Peyer's patch (tissue), 4 donors: ENCODE data around the gene FNDC3B. TPM values are rescaled to one million over a fixed set of nuclear protein-coding genes. Genes with fewer than 3 reads are reported as not detected.

Experiments used
- DNase-seq, 3 donors: peaks; one replicate each; pipeline ENCODE4 v3.0.0-alpha.2; 2017 to 2019
- H3K27ac ChIP-seq, 4 donors: fragments of 200-600 bp; sonication (generic); one replicate each; pipeline ENCODE4 v1.5.1; 2016 to 2019
- H3K27me3 ChIP-seq, 2 donors: fragments of 200-600 bp; sonication (generic); one replicate each; pipeline ENCODE4 v1.5.1; 2019
- H3K36me3 ChIP-seq, 3 donors: fragments of 200-600 bp; sonication (generic); one replicate each; pipeline ENCODE4 v1.5.1; 2016 to 2019
- H3K4me1 ChIP-seq, 4 donors: fragments of 200-600 bp; sonication (generic); one replicate each; pipeline ENCODE4 v1.5.1; 2016 to 2019
- H3K4me3 ChIP-seq, 4 donors: fragments of 200-600 bp; sonication (generic); 1 replicate in 3 of 4; 2 replicates in 1 of 4; pipeline ENCODE4 v1.5.1; 2016 to 2019; ENCODE audit warnings: mild to moderate bottlenecking in 1 of 4
- H3K9me3 ChIP-seq, 4 donors: fragments of 200-600 bp; sonication (generic); one replicate each; pipeline ENCODE4 v1.5.1; 2016 to 2019; ENCODE audit warnings: mild to moderate bottlenecking in 1 of 4
- POLR2A ChIP-seq, 2 donors: fragments of 450-650 bp; IDR thresholded peaks; one replicate each; pipeline ENCODE4 v1.5.1; 2017; ENCODE audit warnings: antibody characterized with exemption in 2 of 2, mild to moderate bottlenecking in 2 of 2, moderate library complexity in 2 of 2
- total RNA-seq, 4 donors: library from RNA; depleted of rRNA; stranded (reverse); fragments of >200 nt; gene quantifications; one replicate each; pipeline ENCODE4 v1.1.0, GENCODE V29; 2016
- TF ChIP-seq, protein P1 (sequence below), 6 experiments: fragments of 450-650 bp in 4 of 6; fragments of 200-600 bp in 2 of 6; sonication (generic) in 1 of 6; IDR thresholded peaks; one replicate each; pipeline ENCODE4 v1.5.1; 2017 to 2019; ENCODE audit warnings: antibody characterized with exemption in 6 of 6, mild to moderate bottlenecking in 3 of 6, moderate library complexity in 1 of 6

The FNDC3B gene
- total RNA-seq, 4 donors from 2014 or later, result 28.7 to 74.3 (median 54.6) TPM

DNA sequence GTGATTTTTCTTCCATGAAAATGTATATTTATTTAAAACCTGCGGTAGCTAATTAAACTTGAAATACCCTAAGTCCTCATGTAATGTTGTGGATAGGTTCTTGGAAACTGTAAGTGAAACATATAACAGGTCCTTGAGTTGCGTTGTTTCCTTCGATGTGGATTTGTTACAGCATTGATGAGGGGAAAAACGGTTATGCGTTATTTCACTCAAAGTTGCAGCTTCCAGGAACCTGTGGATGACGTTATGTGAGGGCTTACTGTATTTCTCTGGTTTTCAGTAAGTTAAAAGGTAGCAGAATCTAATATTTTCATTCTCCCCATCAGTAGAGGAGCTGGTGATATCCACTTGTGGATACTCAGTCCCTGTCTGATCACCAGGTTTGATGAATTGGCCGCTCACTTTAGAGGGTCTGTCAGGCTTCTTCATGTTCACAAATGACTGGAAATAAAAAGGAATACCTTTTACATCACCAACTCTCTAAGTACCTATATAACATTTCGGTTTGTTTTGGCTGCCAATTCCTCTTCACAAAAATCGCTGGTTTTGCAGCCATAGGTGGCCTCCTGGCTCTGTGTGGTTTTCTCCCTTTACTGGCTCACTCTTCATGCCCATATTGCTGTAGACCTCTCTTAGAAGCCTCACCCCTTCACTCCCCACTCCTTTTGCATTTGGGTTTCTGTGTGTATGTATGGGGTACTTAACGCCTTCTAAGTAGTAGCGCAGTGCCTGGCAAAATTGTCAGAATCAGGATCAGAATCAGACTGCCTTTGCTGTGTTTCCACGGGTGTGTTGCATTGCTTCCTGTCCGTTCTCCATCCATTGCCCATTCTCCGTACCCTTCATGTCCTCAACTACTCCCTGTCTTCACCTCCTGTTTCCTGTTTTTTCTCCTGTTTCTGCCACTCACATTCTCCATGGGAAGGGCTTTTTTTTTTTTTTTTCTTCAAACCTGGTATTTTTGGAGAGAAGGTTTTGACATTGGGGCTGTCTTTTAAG is 112.6 kb downstream of the FNDC3B start:
- TF ChIP-seq, protein P1, sequence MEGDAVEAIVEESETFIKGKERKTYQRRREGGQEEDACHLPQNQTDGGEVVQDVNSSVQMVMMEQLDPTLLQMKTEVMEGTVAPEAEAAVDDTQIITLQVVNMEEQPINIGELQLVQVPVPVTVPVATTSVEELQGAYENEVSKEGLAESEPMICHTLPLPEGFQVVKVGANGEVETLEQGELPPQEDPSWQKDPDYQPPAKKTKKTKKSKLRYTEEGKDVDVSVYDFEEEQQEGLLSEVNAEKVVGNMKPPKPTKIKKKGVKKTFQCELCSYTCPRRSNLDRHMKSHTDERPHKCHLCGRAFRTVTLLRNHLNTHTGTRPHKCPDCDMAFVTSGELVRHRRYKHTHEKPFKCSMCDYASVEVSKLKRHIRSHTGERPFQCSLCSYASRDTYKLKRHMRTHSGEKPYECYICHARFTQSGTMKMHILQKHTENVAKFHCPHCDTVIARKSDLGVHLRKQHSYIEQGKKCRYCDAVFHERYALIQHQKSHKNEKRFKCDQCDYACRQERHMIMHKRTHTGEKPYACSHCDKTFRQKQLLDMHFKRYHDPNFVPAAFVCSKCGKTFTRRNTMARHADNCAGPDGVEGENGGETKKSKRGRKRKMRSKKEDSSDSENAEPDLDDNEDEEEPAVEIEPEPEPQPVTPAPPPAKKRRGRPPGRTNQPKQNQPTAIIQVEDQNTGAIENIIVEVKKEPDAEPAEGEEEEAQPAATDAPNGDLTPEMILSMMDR (IDR thresholded peaks at IDR 0.05), result no peak
- no peak for TF ChIP-seq POLR2A (IDR thresholded peaks at IDR 0.05)
- DNase-seq, result no peak
- H3K4me1 ChIP-seq, result peaks cover 0 to 27% (median 0%) of the 10 kb centered on the region in 4 donors

DNA sequence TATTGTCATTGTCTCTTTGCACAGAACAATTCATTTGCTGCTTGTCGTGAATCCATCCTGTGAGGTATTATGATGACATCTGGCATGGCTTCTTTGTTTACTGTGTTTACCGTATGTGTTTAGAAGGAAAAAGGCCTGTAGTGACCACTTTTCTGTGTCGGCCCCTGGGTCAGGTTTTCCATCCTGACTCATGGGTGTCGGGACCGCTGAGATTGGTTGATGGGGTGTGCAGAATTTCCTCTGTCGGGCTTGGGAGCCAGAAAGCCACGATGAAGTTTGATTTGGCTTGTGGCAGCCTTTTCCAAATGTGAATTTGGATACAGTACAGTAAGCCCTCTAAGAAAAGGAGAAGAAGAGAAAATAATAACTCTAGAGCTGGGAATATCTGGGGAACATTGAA is 113.5 kb downstream of the FNDC3B start:
- Histone ChIP-seq H3K4me3 (no peak overlapping the region), H3K9me3 (no peaks in the 10 kb centered on the region), H3K27ac (peak overlapping the region; percentile 57 to 87 (median 72)), H3K36me3 (no peaks in the 10 kb centered on the region), H3K27me3 (no peaks in the 10 kb centered on the region), H3K4me1 (peaks cover 0 to 27% (median 0%) of the 10 kb centered on the region in 4 donors)
- TF ChIP-seq POLR2A (IDR thresholded peaks at IDR 0.05), result no peak
- TF ChIP-seq, protein P1 (IDR thresholded peaks at IDR 0.05), result no peak
- no peak for DNase-seq

More for the DNA sequence above, 112.6 kb downstream of the FNDC3B start:
- Histone ChIP-seq H3K27me3 (no peaks in the 10 kb centered on the region), H3K4me3 (no peak overlapping the region), H3K27ac (peak overlapping the region in 2 of 4 donors; percentile 57 to 87), H3K9me3 (no peaks in the 10 kb centered on the region), H3K36me3 (no peaks in the 10 kb centered on the region)

GRCh38 chr3:172153335-172153861 is 114.0 kb downstream of the FNDC3B start:
- TF ChIP-seq, protein P1 (IDR thresholded peaks at IDR 0.05), result no peak
- peak in 1 of 2 donors; percentile 48 for TF ChIP-seq POLR2A (IDR thresholded peaks at IDR 0.05)
- H3K4me3 ChIP-seq, result no peak overlapping the region
- H3K9me3 ChIP-seq, result no peaks in the 10 kb centered on the region
- no peaks in the 10 kb centered on the region for H3K27me3 ChIP-seq
- DNase-seq, result peak; percentile 37 to 93 (median 75)
- H3K27ac ChIP-seq, result peak overlapping the region; percentile 57 to 87 (median 72)
- no peaks in the 10 kb centered on the region for H3K36me3 ChIP-seq
- peaks cover 0 to 27% (median 0%) of the 10 kb centered on the region in 4 donors for H3K4me1 ChIP-seq

GRCh38 chr3:172154768-172155664 is 115.6 kb downstream of the FNDC3B start:
- no peaks in the 10 kb centered on the region for H3K36me3 ChIP-seq
- TF ChIP-seq, protein P1 (IDR thresholded peaks at IDR 0.05), result no peak
- TF ChIP-seq POLR2A (IDR thresholded peaks at IDR 0.05), result no peak
- no peaks in the 10 kb centered on the region for H3K9me3 ChIP-seq
- no peak overlapping the region for H3K4me3 ChIP-seq
- no peak for DNase-seq
- peak overlapping the region in 1 of 4 donors; percentile 21 for H3K27ac ChIP-seq
- H3K27me3 ChIP-seq, result no peaks in the 10 kb centered on the region
- peaks cover 0 to 27% (median 0%) of the 10 kb centered on the region in 4 donors for H3K4me1 ChIP-seq
